ENCODE results near the gene HOXB2.

Gene HOXB2

DNA sequence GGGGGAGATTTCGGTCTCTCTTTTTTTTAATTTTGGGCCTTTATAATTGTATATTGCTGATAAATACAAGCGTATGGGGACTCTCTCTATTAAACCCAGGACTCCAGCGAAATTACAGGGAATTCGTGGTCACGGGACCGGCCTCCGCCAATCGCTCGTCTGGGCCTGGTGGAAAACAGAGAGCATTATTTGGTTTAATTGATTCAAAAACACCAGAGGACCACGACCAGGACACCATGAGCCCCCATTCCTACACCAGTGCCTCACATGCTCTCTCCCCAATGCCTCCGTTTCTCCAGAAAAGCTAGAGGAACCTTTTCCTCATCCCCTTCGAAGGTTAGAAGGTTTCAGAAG, at the start of gene HOXB2:
HOXB2 (minus strand) TSS at position 88 of the 354 bp plus-strand sequence. CDS start 198 bp downstream, outside the sequence.
- no peak for DNase-seq (ENCODE audit: low read depth)

- DNase-seq (ENCODE audit: low read depth) = no peak
These were observed 49.1 kb upstream of the HOXB2 start for GRCh38 chr17:48593840-48594537.

GRCh38 chr17:48593126-48593829, 48.4 kb upstream of the HOXB2 start, which contains the start of gene HOXB5:
Gene HOXB5 (minus strand): TSS chr17:48593779. CDS start chr17:48593682, 97 bp downstream.
- DNase-seq (ENCODE audit: low read depth) = no peak

DNA sequence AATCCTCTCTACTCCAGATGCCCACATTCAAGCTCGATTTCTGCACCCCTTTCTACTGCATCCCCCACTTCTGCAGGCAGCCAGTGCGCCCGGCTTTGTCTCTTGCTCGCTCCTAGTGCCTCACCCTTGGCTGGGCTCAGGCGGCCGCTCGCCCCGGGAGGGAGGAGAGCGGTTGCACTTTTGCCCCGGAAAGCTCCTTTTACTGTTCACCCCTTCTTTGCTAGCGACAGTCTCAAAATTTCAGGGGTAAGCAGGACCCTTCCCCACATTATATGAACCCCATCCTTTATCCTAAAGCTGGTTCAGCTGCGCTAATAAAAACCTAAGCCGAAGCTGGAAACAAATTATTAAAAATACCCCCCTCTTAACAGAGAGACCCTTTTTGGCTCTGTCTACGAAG, 47.7 kb upstream of the HOXB2 start:
- no peak for DNase-seq (ENCODE audit: low read depth)

GRCh38 chr17:48592057-48592514, 47.2 kb upstream of the HOXB2 start:
- no peak for DNase-seq (ENCODE audit: low read depth)

DNA sequence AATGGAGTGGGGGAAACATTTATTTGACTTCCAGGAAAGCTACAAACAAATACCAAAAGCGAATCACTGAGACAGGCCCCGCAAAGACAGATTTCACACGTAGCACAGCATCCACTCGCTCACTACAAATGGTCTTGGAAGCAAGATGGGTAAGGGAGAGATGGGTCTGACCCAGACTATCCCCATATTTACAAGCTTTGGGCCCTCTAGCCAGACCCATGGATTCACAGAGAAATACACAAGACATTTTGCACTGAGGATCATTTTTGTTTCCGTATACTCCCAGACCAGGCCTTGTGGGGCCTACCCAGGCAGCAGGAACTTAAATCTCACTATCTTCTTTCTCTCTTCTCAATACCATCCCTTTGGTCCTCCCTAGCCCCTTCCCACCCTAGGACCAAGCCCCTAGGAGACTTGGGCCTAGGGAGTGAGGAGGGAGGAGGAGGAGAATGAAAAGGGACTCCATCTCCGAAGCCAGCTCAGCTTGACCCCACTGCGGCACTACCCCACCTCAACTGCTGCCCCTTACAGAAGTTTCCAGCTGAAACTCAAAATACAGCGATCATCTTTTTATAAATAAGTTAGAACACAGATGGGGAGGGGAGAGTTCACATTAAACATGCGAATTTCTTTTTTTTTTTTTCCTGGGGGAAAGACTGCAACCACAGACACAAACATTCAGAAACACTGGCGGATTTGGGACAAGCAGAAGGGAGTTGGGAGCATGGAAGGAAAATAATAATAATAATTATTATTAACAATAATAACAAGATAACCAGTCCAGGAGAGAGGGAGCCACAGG, 46.5 kb upstream of the HOXB2 start:
- no peak for DNase-seq (ENCODE audit: low read depth)

DNA sequence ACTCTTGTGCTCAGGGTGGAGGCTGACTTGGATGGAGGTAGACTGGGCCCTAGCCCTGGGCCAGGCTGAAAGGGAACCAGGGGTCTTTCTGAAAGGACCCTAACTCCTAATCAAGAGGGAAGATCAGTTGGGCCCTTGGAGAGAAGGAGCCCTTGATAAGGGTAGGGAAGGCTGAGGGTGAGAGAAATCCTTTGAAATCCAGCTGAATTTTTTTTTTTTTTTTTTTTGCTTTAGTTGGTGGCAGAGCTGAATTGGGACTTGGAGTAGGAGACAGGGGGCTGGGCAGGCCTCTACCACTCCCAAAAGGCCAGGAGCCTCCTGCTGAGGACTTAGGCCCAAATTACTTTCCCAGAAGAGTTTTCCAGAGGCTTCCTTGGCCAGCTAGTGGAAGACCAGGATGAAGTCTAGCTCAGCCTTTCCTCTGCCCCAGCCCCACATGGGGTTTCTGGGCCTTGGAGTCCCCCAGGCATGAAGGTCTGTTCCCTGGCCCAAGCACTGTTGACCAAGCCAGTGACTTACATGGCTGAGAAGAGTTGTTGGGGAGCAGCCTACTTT, 45.8 kb upstream of the HOXB2 start:
- DNase-seq (ENCODE audit: low read depth) = no peak

DNA sequence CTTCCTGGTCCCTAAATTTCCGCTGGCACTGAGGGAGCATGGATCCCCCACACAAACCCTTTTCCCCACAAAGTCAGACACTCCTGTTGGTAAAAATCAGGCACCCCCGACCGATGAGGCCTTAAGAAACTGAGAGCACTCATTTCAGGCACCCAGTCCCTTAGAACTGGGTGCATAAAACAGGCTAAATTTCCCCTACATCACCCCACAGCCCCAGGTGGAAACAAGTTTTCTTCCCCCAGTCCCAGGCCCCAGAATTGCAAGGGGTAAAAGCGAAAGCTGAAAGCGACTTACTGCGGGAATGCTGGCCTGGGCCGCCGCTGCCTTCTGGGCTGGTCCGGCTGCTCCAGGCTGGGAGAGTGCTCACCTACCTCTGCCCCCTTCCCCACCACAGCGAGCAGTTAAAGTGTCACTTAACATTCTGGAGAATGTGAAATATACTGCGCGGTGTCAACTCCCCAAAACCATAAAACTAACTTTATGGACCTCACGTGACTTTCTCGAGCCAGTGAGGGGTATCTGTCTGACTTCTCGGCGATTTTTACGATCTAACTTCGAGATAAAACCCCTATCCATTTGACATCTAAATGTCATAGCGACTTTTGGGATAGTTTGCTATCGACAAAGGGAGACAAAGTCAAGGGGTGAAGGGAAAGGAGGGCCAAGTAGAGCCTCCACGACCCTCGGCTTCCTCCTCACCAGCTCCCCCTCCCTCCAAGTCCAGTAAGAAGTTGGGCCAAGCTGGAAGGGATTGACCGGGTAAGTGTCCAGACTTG, 45.1 kb upstream of the HOXB2 start, which contains the start of gene HOXB3:
HOXB3 (minus strand) TSS at position 411 of the 776 bp plus-strand sequence. CDS start 37,767 bp downstream, outside the sequence.
- DNase-seq (ENCODE audit: low read depth) = no peak

GRCh38 chr17:48589060-48589830, 44.3 kb upstream of the HOXB2 start:
- no peak for DNase-seq (ENCODE audit: low read depth)

DNA sequence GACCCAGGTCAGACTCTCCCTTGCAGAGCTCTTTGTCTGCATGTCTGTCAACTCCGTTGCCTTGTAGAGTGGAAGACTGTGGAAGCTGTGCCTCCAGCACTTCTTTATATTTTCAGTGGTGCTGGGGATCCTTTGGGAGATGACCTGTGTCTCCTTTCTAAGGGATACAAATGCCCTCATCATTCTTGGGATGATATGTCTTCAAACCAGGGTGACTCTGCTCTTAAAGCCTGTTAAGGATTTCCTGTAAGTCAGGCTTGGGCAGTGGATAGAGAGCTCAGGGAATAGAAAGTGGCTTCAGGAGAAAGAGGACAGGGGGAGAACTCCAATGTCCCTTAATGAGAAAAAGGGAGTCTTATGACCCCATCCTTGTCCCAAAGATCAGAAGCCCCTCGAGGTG, 43.6 kb upstream of the HOXB2 start:
- no peak for DNase-seq (ENCODE audit: low read depth)

- DNase-seq (ENCODE audit: low read depth) = no peak
These were observed 43.1 kb upstream of the HOXB2 start for GRCh38 chr17:48588074-48588415.

- DNase-seq (ENCODE audit: low read depth) = no peak
These were observed 42.6 kb upstream of the HOXB2 start for GRCh38 chr17:48587276-48588073.

DNA sequence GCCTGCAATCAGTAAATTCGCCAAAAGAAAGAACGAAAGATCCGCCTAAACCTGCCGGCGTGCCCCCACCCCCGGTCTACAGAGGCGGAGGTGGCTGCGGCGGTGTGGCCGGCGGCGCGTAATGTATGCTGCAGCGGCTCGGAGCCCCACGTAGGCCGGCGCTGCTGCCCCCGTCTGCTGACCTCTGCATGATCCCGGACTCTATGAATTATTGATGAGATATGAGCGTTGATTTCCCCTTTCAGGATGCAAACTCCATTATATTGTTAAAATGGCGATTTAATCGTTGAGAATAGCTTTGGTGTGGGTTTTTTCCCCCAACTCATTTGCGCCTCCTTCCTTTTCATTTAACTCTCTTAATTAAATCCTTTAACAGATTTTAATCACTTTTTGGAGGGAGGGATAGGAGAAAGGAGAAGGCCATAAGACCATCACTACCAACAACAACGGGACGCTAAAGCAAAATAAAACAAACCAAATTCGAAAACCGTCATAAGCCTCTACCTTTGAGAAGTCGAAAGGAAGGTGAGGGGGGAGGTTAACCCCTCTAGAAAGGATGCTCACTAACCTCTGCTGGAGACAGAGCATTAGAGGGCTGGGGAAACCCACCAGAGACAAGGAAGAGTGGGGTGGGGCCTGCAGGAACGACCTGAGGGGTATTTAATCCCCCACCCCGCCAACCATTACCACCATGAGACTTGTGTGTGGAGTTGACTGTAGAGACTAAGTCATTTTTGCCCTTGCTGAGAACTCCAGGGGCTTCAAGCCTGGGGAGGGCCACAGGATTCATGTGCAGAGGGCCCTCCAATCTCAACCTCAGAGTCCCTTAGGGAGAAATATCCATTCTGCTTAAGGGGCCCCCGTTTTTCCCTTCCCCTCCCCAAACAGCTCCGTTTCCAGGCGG, 41.7 kb upstream of the HOXB2 start:
- no peak for DNase-seq (ENCODE audit: low read depth)

DNA sequence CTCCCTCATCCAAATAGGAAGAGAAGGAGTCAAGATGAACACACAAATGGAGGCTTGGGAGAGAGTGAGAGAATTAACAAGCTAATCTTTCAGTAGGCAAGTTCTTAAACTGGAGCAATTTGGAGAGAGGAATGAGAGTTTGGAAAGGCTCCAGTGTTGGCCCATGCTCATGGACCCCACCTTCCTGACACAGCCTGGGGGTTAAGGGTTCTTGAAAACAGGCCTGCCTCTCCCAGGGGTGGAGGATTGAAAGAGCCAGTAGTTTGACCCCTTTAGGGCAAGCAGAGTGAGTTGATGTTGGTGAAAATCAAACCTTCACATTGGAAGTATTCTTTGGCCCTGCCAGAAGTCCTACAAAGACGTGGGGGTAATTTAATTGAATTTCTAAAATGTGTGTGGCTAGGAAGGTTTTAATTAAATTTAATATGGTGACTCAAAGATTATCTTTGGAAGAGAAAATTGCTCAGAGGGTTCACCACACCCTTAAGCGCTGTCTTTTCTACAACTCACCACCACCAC, 39.4 kb upstream of the HOXB2 start:
- DNase-seq (ENCODE audit: low read depth) = no peak

DNA sequence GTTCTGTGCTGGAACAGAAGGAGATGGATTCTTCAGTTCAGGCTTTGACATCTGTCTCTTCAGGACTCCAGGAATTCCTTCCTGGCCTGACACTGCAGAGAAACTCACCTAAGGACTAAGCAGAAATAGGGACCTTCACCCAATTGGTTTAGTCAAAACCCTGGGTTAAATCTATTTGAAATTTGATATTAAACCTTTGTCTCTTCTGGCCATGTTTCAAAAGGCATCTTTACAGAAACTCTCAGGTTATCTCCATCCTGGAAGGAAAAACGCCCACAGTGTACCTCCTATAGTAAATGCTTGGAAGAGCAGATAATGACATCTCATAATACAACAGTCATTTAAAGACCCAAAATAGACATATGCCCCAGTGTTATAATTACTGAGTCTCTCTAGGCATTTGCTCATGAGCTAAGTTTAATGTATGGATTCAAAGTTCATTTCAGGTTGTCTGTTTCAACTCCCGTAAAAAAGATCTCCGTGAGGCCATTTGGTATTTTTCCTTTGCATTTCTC, 38.9 kb upstream of the HOXB2 start:
- no peak for DNase-seq (ENCODE audit: low read depth)

DNA sequence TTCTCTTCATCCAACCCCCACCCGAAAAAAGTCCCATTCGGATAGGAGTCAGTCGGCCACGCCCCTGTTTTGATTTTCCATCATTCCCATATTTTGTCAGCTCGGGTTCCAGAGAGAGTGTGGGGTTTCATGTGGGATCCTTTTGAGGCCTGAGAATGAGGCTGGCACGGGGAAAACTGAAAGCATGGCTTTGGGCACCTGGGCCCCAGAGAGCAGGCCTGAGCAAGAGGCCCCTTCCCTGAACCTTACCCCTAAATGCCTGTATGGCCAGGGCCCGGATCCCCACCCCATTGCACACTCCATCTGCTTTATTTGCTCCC, 37.8 kb upstream of the HOXB2 start:
- DNase-seq (ENCODE audit: low read depth) = no peak

DNA sequence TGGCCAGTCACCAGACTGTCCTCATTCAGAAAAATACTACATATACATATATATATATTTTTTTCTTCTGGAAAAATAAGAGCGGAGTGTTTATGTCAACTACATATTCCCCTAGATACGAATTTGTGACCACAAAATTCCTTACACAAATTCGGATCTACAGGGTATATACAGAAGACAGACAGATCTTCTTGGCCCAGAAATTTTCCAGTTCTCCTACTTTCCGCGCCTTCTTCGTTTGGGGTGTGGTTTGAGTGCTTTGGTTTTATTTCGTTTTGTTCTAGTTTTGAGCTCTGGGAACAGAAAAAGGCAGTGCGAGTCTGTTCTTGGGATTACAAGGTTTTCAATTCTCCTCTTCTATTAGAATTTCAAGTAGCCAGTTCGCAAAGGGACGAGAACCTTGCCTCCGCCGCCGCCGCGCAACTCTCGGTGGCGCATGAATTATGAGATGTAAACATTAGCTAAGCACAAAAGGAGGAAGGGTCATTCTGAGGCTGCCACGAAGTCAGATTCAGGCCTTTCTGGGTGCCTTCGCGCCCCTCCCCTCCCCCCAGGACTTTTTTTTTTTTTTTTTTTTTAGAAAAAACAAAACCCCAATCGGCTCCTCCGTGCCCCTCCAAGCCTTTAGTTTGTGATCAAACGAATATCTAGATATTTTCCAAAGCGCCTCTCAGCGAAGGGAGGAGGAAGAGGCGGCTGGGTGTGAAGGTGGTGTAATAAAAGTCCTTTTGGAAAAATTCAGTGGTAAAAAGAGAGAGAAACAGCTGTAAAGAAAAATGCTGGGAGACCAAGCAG, 35.0 kb upstream of the HOXB2 start:
- no peak for DNase-seq (ENCODE audit: low read depth)

DNA sequence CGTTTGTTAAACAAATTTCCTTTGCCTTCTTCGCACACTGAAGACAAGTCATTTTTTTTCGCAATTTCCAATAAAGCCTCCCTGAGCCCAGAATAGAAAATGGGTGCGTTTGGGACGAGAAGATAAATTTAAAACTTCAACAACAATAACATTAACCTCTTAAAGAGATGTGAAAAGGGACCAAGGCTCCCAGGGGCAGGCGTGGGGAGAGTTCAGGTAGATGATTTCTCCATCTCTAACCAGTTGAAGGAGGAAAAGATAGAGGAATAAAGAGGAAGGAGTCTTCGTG, 34.5 kb upstream of the HOXB2 start:
- no peak for DNase-seq (ENCODE audit: low read depth)
